HFF-Myc (cell line): ENCODE data around the gene LRRN4.

Experiments used
- DNase-seq: peaks from one replicate; pipeline ENCODE4 v3.0.0-alpha.2; 2011; ENCODE audit warnings: low read depth; ENCODE audit errors: extremely low read depth
- H3K4me3 ChIP-seq: replicated peaks from 2 replicates; pipeline ENCODE4 v1.5.1; 2011; ENCODE audit warnings: low read depth, mild to moderate bottlenecking, control low read depth, low read length
- CTCF ChIP-seq: IDR thresholded peaks from 2 replicates; pipeline ENCODE4 v1.5.1; 2012; ENCODE audit warnings: mild to moderate bottlenecking, low read depth, low read length, control low read depth; ENCODE audit errors: missing control alignments

The LRRN4 gene

GRCh38 chr20:6007094-6007528 lies 46.7 kb downstream of the LRRN4 start:
- peak overlapping the region; percentile 85 for H3K4me3 ChIP-seq
- TF ChIP-seq CTCF, result no peak
- DNase-seq, result no peak

- peak overlapping the region; percentile 85 for H3K4me3 ChIP-seq
- no peak for TF ChIP-seq CTCF
- DNase-seq, result no peak
These were observed 47.3 kb downstream of the LRRN4 start for GRCh38 chr20:6006603-6006949.

GRCh38 chr20:6000871-6001270 lies 53.0 kb downstream of the LRRN4 start:
- DNase-seq, result no peak
- no peak for TF ChIP-seq CTCF
- H3K4me3 ChIP-seq, result no peak overlapping the region

GRCh38 chr20:5999783-6000182 lies 54.1 kb downstream of the LRRN4 start:
- TF ChIP-seq CTCF, result no peak
- no peak for DNase-seq
- H3K4me3 ChIP-seq, result no peak overlapping the region

GRCh38 chr20:5996765-5997164 lies 57.1 kb downstream of the LRRN4 start:
- no peak for TF ChIP-seq CTCF
- no peak for DNase-seq
- H3K4me3 ChIP-seq, result no peak overlapping the region

GRCh38 chr20:5991623-5992441 lies 62.0 kb downstream of the LRRN4 start:
- no peak for TF ChIP-seq CTCF
- DNase-seq, result no peak

GRCh38 chr20:5990946-5991345 lies 62.9 kb downstream of the LRRN4 start:
- no peak for DNase-seq
- no peak for TF ChIP-seq CTCF
- H3K4me3 ChIP-seq, result no peak overlapping the region

More at GRCh38 chr20:5991623-5992441, 62.0 kb downstream of the LRRN4 start:
- H3K4me3 ChIP-seq, result no peak overlapping the region
